ENCODE results near the gene FBLN1.
"Not testable (repeated sequence)": the region's sequence is repeated elsewhere in the genome, so short reads cannot be mapped to it uniquely, and the experiment has no call there.

FBLN1 gene

GRCh38 chr22:45600790-45601730 lies 98.4 kb downstream of the FBLN1 start:
- FAIRE-seq (no peak), DNase-seq (ENCODE audit: insufficient read length, low spot score) (no peak)
- no peak for TF ChIP-seq POU2F2 (IDR thresholded peaks at IDR 0.05; ENCODE audit: low read depth, low read length)
- no peak for TF ChIP-seq SPI1 (IDR thresholded peaks at IDR 0.05; ENCODE audit: low read depth, low read length)
- TF ChIP-seq POLR2A (IDR thresholded peaks at IDR 0.05; ENCODE audit: low read depth, low read length): no peak
- no peak for TF ChIP-seq POLR2AphosphoS5 (IDR thresholded peaks at IDR 0.05; ENCODE audit: low read depth, low read length)
- no peak for TF ChIP-seq PAX5 (IDR thresholded peaks at IDR 0.05; ENCODE audit: insufficient read depth, low read length, severe bottlenecking)
- TF ChIP-seq TAF1 (IDR thresholded peaks at IDR 0.05; ENCODE audit: low read depth, low read length): no peak

GRCh38 chr22:45602004-45602733 lies 99.5 kb downstream of the FBLN1 start:
- no peak for TF ChIP-seq POU2F2 (IDR thresholded peaks at IDR 0.05; ENCODE audit: low read depth, low read length)
- TF ChIP-seq PAX5 (IDR thresholded peaks at IDR 0.05; ENCODE audit: insufficient read depth, low read length, severe bottlenecking): no peak
- TF ChIP-seq POLR2A (IDR thresholded peaks at IDR 0.05; ENCODE audit: low read depth, low read length): no peak
- no peak for TF ChIP-seq POLR2AphosphoS5 (IDR thresholded peaks at IDR 0.05; ENCODE audit: low read depth, low read length)
- no peak for TF ChIP-seq SPI1 (IDR thresholded peaks at IDR 0.05; ENCODE audit: low read depth, low read length)
- no peak for TF ChIP-seq TAF1 (IDR thresholded peaks at IDR 0.05; ENCODE audit: low read depth, low read length)
- FAIRE-seq (no peak), DNase-seq (ENCODE audit: insufficient read length, low spot score) (no peak)

- FAIRE-seq (no peak), DNase-seq (ENCODE audit: insufficient read length, low spot score) (no peak)
- TF ChIP-seq POU2F2 (IDR thresholded peaks at IDR 0.05; ENCODE audit: low read depth, low read length) (no peak), SPI1 (IDR thresholded peaks at IDR 0.05; ENCODE audit: low read depth, low read length) (no peak), PAX5 (IDR thresholded peaks at IDR 0.05; ENCODE audit: insufficient read depth, low read length, severe bottlenecking) (no peak), TAF1 (IDR thresholded peaks at IDR 0.05; ENCODE audit: low read depth, low read length) (no peak), POLR2AphosphoS5 (IDR thresholded peaks at IDR 0.05; ENCODE audit: low read depth, low read length) (no peak), POLR2A (IDR thresholded peaks at IDR 0.05; ENCODE audit: low read depth, low read length) (no peak)
These were observed 100.3 kb downstream of the FBLN1 start for GRCh38 chr22:45602824-45603595.

- DNase-seq (ENCODE audit: insufficient read length, low spot score): no peak
- TF ChIP-seq PAX5 (IDR thresholded peaks at IDR 0.05; ENCODE audit: insufficient read depth, low read length, severe bottlenecking) (no peak), TAF1 (IDR thresholded peaks at IDR 0.05; ENCODE audit: low read depth, low read length) (no peak), POLR2AphosphoS5 (IDR thresholded peaks at IDR 0.05; ENCODE audit: low read depth, low read length) (no peak), POLR2A (IDR thresholded peaks at IDR 0.05; ENCODE audit: low read depth, low read length) (no peak), SPI1 (IDR thresholded peaks at IDR 0.05; ENCODE audit: low read depth, low read length) (no peak), POU2F2 (IDR thresholded peaks at IDR 0.05; ENCODE audit: low read depth, low read length) (no peak)
- FAIRE-seq: no peak
These were observed 100.9 kb downstream of the FBLN1 start for GRCh38 chr22:45603619-45604018.

- DNase-seq (ENCODE audit: insufficient read length, low spot score); FAIRE-seq: not testable (repeated sequence)
These were observed 105.4 kb downstream of the FBLN1 start for GRCh38 chr22:45608045-45608444.

GRCh38 chr22:45608763-45609180 lies 106.1 kb downstream of the FBLN1 start:
- no peak for DNase-seq (ENCODE audit: insufficient read length, low spot score)

GRCh38 chr22:45612451-45612901 lies 109.8 kb downstream of the FBLN1 start:
- DNase-seq (ENCODE audit: insufficient read length, low spot score) (no peak), FAIRE-seq (no peak)
- no peak for TF ChIP-seq TAF1 (IDR thresholded peaks at IDR 0.05; ENCODE audit: low read depth, low read length)
- no peak for TF ChIP-seq POLR2A (IDR thresholded peaks at IDR 0.05; ENCODE audit: low read depth, low read length)

More at GRCh38 chr22:45608763-45609180, 106.1 kb downstream of the FBLN1 start:
- TF ChIP-seq POU2F2 (IDR thresholded peaks at IDR 0.05; ENCODE audit: low read depth, low read length): no peak
- TF ChIP-seq POLR2A (IDR thresholded peaks at IDR 0.05; ENCODE audit: low read depth, low read length): no peak
- TF ChIP-seq TAF1 (IDR thresholded peaks at IDR 0.05; ENCODE audit: low read depth, low read length): no peak
- no peak for TF ChIP-seq SPI1 (IDR thresholded peaks at IDR 0.05; ENCODE audit: low read depth, low read length)
- FAIRE-seq: no peak

- DNase-seq (ENCODE audit: insufficient read length, low spot score) (no peak), FAIRE-seq (no peak)
- TF ChIP-seq POU2F2 (IDR thresholded peaks at IDR 0.05; ENCODE audit: low read depth, low read length): no peak
- TF ChIP-seq POLR2AphosphoS5 (IDR thresholded peaks at IDR 0.05; ENCODE audit: low read depth, low read length): no peak
- TF ChIP-seq TAF1 (IDR thresholded peaks at IDR 0.05; ENCODE audit: low read depth, low read length): no peak
These were observed 110.3 kb downstream of the FBLN1 start for GRCh38 chr22:45612940-45613339.

GRCh38 chr22:45615364-45615763 lies 112.7 kb downstream of the FBLN1 start:
- TF ChIP-seq POU2F2 (IDR thresholded peaks at IDR 0.05; ENCODE audit: low read depth, low read length) (no peak), POLR2A (IDR thresholded peaks at IDR 0.05; ENCODE audit: low read depth, low read length) (no peak), TAF1 (IDR thresholded peaks at IDR 0.05; ENCODE audit: low read depth, low read length) (no peak), POLR2AphosphoS5 (IDR thresholded peaks at IDR 0.05; ENCODE audit: low read depth, low read length) (no peak), PAX5 (IDR thresholded peaks at IDR 0.05; ENCODE audit: insufficient read depth, low read length, severe bottlenecking) (no peak), SPI1 (IDR thresholded peaks at IDR 0.05; ENCODE audit: low read depth, low read length) (no peak)
- no peak for FAIRE-seq

More at GRCh38 chr22:45615364-45615763, 112.7 kb downstream of the FBLN1 start:
- no peak for DNase-seq (ENCODE audit: insufficient read length, low spot score)

All from GM12891 (cell line).